ENCODE data around the gene SERGEF. TPM values are rescaled to one million over a fixed set of nuclear protein-coding genes. Genes with fewer than 3 reads are reported as not detected.

SERGEF gene
- total RNA-seq, 2 experiments from 2014 or later, result 44.3 to 47.2 TPM

DNA sequence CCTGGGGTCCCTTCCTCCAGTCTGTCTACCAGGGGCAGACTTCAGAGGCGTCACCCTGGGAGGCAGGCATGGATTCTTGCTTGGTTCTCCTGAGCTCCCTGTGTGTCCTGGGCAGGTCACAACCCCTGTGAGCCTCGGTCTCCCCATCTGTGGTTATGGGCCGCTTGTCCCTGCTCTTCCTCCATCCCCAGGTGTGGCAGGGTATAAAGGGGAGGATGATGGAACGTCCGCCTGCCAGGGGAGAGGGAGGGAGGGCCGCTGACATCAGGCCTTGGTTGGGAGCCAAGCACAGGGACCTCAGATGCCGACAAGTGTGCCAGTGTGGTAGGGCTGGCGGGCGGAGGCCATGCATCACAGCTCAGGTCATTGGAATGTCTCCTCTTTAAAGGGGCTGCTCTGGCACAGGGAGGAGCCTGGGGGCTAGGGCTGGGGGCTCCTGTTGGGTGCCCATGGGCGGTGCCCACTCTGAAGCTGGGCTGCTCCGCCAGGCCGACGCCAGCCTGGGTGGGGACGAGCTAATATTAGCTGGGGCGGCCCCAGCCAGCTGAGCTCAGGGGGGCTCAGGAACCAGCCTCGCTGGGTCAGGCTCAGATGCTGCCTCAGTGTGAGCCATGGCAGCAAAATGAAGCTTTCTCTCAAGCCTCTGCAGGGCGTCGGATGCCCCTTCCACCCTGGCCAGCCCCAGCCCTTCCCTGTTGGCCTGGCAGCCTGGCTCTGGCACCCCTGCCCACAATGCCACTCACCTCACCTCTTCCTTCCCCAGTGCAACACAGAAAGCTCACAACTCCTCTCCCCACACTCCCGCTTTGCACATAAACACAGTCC lies 265.5 kb downstream of the SERGEF start:
- no peak for DNase-seq
- Mint-ChIP-seq H3K9me3 (no peaks in the 10 kb centered on the region), H3K27ac (no peak overlapping the region), H3K36me3 (no peaks in the 10 kb centered on the region), H3K27me3 (peaks cover 3% of the 10 kb centered on the region), H3K4me3 (no peak overlapping the region), H3K4me1 (peaks cover 1% of the 10 kb centered on the region)
- no peak for ATAC-seq (ENCODE audit: low read depth)
- POLR2A ChIA-PET, result no interaction called here

DNA sequence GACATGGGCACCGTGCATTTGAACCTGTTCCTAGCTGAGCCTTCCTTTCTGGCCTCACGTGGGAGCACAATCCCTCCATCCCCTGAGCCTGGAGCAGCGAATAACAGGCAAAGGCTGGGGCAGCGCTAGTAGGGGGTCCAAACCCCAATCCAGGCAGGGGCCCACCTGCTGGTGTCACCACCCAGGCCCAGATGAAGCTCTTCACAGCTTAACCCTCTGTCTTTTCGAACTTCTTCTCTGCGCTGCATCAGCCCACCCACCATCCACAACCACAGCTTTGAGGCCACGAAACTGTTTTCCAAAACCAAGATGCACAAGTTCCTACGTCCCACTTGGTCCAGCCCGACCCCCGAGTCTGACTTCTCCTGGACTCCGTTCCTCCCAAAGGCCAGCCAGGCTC lies 266.8 kb downstream of the SERGEF start:
- Mint-ChIP-seq H3K36me3 (no peaks in the 10 kb centered on the region), H3K9me3 (no peaks in the 10 kb centered on the region), H3K27ac (no peak overlapping the region), H3K4me1 (no peaks in the 10 kb centered on the region), H3K27me3 (peaks cover 3% of the 10 kb centered on the region), H3K4me3 (no peak overlapping the region)
- ATAC-seq (ENCODE audit: low read depth) (no peak), DNase-seq (no peak)
- POLR2A ChIA-PET, result no interaction called here

DNA sequence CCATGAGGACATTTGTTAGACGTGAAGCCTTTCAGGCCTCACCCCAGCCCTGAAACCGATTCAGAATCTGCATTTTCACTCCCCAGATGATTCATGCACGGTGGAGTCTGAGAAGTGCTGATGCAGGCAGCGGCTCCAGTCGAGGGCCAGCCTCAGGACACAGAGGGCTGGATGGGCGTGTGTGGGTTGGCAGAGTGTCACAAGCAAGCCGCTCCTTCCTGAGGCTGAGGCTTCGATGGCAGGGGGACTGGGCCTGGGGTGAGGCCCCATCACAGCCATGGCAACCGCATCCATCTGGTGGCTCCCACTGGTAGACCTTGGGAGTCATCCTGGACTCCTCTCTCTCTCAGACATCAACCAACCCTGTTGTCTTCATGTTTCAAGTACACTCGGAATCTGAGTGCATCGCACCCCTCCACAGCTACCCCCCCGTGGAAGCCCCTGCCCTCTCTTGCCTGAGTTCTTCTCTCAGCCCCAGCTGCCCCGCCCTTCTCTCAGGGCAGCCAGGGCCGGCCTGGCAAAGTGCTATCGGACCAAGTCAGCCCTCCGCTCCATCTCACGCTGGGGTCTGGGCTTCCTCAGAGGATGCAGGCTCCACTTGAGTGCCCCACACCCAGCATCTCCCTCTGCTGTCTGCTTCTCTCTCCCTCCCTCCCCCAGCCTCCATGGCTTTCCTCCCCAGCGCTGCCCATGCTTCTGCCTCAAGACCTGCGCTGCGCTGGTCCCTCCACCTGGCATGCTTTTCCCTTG lies 267.6 kb downstream of the SERGEF start:
- Mint-ChIP-seq H3K36me3 (no peaks in the 10 kb centered on the region), H3K4me3 (no peak overlapping the region), H3K27me3 (peaks cover 7% of the 10 kb centered on the region), H3K4me1 (no peaks in the 10 kb centered on the region), H3K27ac (no peak overlapping the region), H3K9me3 (no peaks in the 10 kb centered on the region)
- ATAC-seq (ENCODE audit: low read depth), result no peak
- POLR2A ChIA-PET, result no interaction called here
- DNase-seq, result no peak

DNA sequence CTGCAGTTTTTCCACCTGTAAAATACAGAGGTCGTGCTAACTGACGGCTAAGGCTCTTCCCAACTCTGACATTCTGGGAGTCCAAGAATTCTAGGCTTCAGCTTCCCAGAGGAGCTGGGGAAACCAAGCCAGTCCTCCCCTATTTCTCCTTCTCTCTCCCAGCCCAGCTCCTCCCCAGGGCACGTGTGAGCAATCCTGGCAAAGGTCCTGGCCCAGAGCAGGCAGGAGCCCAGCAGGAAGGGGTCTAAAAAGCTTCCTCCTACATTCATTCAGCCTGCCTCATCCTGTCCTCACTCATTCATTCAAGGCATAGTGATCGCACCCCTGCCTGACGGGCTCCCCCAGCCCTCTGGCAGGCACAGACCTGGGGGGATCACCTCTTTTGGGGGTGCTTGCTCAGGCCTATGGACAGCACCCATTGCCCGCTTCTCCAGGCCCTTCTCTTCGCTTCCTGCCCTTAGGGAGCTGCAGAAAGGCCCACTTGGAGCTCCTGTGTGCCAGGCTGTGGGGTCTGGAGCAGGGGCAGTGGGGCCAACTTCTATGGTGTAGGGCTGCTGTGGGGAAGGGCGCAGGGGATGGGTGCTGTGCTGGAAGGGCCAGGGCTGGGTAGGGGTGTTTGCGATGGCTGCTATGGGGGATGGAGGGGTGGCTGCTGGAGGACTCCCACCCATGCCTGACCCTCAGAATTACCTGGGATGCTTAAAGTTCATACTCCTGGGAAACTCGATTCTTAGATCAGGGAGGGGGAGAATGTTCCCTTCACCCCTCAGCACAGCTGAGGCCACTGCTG lies 268.5 kb downstream of the SERGEF start:
- Mint-ChIP-seq H3K4me3 (no peak overlapping the region), H3K36me3 (no peaks in the 10 kb centered on the region), H3K4me1 (no peaks in the 10 kb centered on the region), H3K9me3 (no peaks in the 10 kb centered on the region), H3K27ac (no peak overlapping the region), H3K27me3 (peaks cover 8% of the 10 kb centered on the region)
- ATAC-seq (ENCODE audit: low read depth), result no peak
- DNase-seq, result no peak
- POLR2A ChIA-PET, result no interaction called here

DNA sequence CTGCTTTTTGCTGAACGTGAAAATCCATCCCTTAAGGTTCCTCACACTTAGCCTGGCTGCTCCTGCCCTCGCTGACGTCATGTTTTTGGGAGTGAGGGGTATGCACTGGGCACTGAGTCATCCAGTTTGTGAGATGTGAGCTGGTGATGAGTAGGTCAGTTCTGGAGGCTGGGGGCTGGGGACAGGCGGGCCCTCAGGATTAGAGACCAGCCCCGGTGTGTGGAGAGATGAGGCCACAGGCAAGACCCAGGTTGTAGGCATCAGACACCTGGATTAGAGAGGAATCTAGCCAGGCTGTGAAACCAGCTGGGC lies 269.1 kb downstream of the SERGEF start:
- H3K4me1 Mint-ChIP-seq, result no peaks in the 10 kb centered on the region
- POLR2A ChIA-PET, result no interaction called here
- H3K36me3 Mint-ChIP-seq, result no peaks in the 10 kb centered on the region
- H3K9me3 Mint-ChIP-seq, result no peaks in the 10 kb centered on the region
- DNase-seq (no peak), ATAC-seq (ENCODE audit: low read depth) (no peak)
- no peak overlapping the region for H3K4me3 Mint-ChIP-seq
- H3K27ac Mint-ChIP-seq, result no peak overlapping the region
- H3K27me3 Mint-ChIP-seq, result peaks cover 8% of the 10 kb centered on the region

DNA sequence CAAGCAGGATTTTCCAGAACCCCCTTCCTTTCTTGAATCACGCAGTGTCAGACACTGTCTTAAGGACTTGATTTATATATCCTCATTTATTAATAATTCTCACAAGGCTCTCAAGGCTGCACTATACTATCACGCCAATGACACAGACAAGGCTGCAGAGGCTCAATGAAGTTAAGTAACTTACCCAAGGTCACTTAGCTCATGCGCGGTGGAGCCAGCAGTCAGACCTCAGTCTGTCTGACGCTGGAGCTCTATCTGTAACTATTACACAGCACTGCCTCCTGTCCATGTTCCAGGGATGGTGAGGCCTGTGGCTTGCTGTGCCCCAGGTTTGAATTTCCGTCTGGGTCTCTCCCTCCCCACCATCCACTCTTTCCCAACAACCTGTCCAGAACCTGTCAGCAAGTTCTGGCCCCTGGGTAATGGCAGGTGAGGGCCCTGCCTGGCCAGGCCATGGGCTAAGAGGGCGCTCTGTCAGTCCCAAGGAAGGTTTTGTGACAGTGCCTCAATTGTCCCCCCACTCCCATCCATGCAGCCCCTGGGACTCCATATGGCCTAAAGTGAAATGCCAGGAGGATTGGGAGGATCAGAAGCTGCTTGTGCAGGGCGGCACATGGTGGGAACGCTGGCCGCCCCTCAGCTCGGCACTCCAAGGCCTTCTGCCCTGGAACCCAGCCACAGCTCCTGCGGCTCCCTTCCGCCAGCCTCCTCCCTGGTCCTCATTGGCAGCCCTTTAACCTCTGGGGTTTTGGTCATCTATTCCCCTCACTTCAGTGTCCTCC lies 269.6 kb downstream of the SERGEF start:
- no peak for ATAC-seq (ENCODE audit: low read depth)
- POLR2A ChIA-PET, result no interaction called here
- no peaks in the 10 kb centered on the region for H3K36me3 Mint-ChIP-seq
- no peaks in the 10 kb centered on the region for H3K9me3 Mint-ChIP-seq
- DNase-seq, result no peak
- H3K4me3 Mint-ChIP-seq, result no peak overlapping the region
- no peak overlapping the region for H3K27ac Mint-ChIP-seq
- peaks cover 12% of the 10 kb centered on the region for H3K27me3 Mint-ChIP-seq
- H3K4me1 Mint-ChIP-seq, result no peaks in the 10 kb centered on the region

DNA sequence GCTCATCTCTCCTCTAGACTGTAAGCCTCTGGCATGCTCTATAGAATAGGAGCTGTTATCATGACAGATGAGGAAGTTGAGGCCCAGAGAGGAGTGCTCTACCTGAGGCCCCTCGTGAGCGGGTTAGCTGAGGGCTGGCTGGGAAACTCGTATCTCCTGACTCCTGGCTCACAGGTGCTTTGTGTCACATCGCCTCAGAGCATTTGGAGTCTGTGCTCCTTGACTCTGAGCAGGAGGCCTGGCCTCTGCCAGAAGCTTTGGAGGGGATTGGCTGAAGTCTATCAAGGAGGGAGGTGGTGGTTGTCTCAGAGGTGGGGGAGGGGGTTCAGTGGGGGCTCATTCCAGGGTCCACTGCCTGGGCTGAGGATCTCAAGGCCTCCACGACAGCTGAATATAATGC lies 270.8 kb downstream of the SERGEF start:
- POLR2A ChIA-PET, result no interaction called here
- DNase-seq (no peak), ATAC-seq (ENCODE audit: low read depth) (no peak)
- Mint-ChIP-seq H3K36me3 (no peaks in the 10 kb centered on the region), H3K4me1 (no peaks in the 10 kb centered on the region), H3K4me3 (no peak overlapping the region), H3K27me3 (peaks cover 23% of the 10 kb centered on the region), H3K9me3 (no peaks in the 10 kb centered on the region), H3K27ac (no peak overlapping the region)

DNA sequence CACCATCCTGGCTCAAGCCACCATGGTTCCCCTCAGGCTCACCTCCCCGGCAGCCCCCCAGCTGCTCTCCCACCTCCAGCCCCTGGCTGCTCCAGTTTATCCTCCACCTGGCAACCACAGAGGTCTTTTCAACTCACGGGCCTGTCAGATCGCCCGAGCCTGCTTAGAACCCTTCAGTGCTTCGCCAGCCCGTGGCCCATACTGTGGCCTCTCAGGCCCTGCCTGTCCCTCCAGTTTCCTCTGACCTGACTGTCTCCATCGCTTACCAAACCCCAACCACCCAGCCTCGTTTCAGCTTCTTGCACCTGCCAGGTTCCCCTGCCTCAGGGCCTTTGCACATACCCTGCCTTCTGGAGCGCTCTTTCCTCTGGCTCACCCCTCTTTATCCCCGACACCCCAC lies 271.4 kb downstream of the SERGEF start:
- no peak overlapping the region for H3K4me3 Mint-ChIP-seq
- DNase-seq (no peak), ATAC-seq (ENCODE audit: low read depth) (no peak)
- H3K27me3 Mint-ChIP-seq, result peaks cover 28% of the 10 kb centered on the region
- H3K36me3 Mint-ChIP-seq, result no peaks in the 10 kb centered on the region
- POLR2A ChIA-PET, result no interaction called here
- H3K4me1 Mint-ChIP-seq, result no peaks in the 10 kb centered on the region
- no peak overlapping the region for H3K27ac Mint-ChIP-seq
- no peaks in the 10 kb centered on the region for H3K9me3 Mint-ChIP-seq

DNA sequence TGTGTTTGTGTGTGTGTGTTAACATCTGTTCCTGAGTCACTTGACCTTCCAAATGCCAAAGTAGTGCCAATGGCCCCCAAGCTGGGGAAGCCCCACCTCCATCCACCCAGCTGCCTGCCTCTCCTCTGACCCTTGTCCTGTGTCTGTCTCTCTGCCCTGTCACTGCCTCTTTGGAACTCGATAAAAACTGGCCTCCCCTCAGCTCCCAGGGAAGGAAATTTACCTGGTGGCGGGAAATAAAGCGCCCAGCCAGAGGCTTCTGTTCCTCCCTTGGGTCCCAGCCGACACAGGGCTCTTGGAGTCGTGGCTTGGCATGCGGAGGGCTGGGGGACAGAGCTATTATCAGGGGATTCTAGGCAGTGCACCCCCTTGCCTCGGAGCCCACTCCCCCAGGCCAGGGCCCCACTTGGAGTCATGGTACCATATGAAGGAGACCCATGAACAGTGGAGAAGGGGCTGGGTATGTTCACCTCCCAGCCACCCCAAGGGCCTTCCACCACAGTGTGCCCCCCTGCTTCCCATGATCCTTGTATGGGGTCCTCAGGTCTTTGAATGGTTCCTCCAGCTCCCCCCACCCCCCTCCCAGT lies 272.1 kb downstream of the SERGEF start:
- Mint-ChIP-seq H3K36me3 (no peaks in the 10 kb centered on the region), H3K4me1 (no peaks in the 10 kb centered on the region), H3K27ac (no peak overlapping the region), H3K4me3 (no peak overlapping the region), H3K27me3 (peaks cover 32% of the 10 kb centered on the region), H3K9me3 (no peaks in the 10 kb centered on the region)
- no peak for ATAC-seq (ENCODE audit: low read depth)
- POLR2A ChIA-PET, result no interaction called here
- DNase-seq, result no peak

DNA sequence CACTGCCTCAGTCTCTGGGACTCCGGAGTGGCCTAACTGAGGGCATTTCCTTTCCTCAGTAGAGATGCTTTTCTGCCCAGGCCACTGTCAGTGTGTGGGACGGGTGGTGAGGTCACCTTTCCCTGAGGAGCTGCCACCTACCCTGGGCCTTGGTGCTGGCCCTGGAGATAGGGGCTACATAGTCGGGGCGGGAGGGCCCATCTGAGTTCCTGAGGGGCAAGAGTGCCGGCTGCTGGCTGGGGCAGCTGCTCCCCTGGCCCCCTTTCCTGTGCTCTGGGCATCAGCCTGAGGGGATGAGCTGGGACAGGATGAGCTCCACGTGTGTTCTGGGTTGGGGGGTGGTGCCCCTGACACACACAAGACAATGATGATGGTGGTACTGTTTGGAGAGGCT lies 272.9 kb downstream of the SERGEF start:
- POLR2A ChIA-PET, result no interaction called here
- no peak overlapping the region for H3K27ac Mint-ChIP-seq
- no peaks in the 10 kb centered on the region for H3K4me1 Mint-ChIP-seq
- ATAC-seq (ENCODE audit: low read depth), result no peak
- H3K4me3 Mint-ChIP-seq, result no peak overlapping the region
- DNase-seq, result no peak
- no peaks in the 10 kb centered on the region for H3K36me3 Mint-ChIP-seq
- no peaks in the 10 kb centered on the region for H3K9me3 Mint-ChIP-seq
- H3K27me3 Mint-ChIP-seq, result peaks cover 32% of the 10 kb centered on the region

DNA sequence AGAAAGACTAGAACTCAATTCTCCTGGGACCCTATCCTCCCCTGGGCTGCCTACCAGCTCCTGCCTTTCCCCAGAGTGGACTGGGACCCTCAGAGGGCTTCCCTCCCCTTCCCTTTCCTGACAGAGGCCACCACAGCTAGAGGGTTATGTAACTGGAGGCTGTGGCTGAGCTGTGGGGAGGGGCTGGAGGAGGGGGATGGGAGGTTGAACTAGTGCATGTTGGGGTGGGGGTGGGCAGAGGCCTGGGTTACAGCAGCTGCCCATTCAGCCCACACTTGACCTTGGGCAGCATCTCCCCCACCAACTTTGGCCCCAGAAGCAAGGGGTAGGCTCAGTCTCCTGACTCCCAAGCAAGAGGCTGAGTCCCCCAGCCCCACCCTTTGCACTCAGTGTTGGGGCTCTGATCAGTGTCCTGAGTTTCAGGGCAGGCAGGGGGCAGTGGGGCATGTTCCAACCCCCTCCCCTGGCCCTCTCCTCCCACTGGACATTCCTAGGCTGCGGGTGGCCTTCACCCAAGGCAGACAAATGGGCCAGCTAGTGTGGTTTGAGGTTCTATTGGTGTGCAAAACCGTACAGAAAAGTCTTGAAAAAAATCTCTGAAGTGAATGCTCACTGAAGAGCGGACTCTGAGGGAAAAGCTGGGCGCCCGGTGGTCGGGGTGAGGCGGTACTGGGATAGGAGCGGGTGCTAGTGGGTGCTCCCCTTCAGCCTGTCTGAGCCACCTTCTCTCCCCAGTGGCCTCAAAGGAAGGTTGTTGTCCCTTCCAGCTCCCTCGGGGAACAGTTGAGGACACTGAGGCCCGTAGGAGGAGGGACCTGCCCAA lies 274.5 kb downstream of the SERGEF start:
- POLR2A ChIA-PET, result no interaction called here
- peaks cover 38% of the 10 kb centered on the region for H3K27me3 Mint-ChIP-seq
- H3K4me1 Mint-ChIP-seq, result peaks cover 2% of the 10 kb centered on the region
- H3K9me3 Mint-ChIP-seq, result no peaks in the 10 kb centered on the region
- no peaks in the 10 kb centered on the region for H3K36me3 Mint-ChIP-seq
- H3K4me3 Mint-ChIP-seq, result no peak overlapping the region
- no peak for DNase-seq
- ATAC-seq (ENCODE audit: low read depth), result no peak
- H3K27ac Mint-ChIP-seq, result no peak overlapping the region

All from activated naive CD8-positive, alpha-beta T cell treated with anti-CD3 and anti-CD28 coated beads, Interleukin-2, amount 10 ng/mL, durations not matched to agents 7 days and 5 days (primary cell).